GM18868 (cell line): ENCODE measurements around the gene SYCN.

ENCODE experiments used
- ATAC-seq: cut with Tn5 transposase; IDR thresholded peaks from one replicate; pipeline ENCODE4 v1.9.1; 2021; ENCODE audit warnings: mild to moderate bottlenecking, moderate library complexity; ENCODE audit not compliant: unreplicated experiment

Gene SYCN

DNA sequence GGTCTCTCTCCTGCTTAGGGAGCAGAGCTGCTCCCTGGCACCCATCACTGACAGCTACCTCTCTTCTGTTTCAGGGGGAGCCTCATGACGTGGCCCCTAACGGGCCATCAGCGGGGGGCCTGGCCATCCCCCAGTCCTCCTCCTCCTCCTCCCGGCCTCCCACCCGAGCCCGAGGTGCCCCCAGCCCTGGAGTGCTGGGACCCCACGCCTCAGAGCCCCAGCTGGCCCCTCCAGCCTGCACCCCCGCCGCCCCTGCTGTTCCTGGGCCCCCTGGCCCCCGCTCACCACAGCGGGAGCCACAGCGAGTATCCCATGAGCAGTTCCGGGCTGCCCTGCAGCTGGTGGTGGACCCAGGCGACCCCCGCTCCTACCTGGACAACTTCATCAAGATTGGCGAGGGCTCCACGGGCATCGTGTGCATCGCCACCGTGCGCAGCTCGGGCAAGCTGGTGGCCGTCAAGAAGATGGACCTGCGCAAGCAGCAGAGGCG lies 30.5 kb downstream of the SYCN start:
- no peak for ATAC-seq

DNA sequence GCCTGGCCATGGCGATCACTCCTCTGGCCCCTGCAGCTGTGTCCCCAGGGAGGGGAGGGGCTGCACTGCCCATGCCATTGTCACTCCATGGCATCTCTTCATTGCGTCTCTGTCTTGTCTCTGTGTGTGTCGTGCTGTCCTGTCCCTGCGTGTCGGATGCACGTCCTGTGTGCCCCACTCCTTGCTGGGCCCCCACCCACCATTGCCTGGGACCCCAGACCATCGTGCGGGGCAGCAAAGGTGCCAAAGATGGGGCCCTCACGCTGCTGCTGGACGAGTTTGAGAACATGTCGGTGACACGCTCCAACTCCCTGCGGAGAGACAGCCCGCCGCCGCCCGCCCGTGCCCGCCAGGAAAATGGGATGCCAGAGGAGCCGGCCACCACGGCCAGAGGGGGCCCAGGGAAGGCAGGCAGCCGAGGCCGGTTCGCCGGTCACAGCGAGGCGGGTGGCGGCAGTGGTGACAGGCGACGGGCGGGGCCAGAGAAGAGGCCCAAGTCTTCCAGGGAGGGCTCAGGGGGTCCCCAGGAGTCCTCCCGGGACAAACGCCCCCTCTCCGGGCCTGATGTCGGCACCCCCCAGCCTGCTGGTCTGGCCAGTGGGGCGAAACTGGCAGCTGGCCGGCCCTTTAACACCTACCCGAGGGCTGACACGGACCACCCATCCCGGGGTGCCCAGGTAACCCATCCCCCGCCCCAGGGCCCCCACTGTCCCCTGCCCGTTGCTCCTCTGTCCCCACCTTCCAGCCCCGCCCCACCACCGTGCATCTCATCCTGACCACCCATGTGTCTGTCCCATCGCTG lies 31.2 kb downstream of the SYCN start:
- ATAC-seq, result no peak

DNA sequence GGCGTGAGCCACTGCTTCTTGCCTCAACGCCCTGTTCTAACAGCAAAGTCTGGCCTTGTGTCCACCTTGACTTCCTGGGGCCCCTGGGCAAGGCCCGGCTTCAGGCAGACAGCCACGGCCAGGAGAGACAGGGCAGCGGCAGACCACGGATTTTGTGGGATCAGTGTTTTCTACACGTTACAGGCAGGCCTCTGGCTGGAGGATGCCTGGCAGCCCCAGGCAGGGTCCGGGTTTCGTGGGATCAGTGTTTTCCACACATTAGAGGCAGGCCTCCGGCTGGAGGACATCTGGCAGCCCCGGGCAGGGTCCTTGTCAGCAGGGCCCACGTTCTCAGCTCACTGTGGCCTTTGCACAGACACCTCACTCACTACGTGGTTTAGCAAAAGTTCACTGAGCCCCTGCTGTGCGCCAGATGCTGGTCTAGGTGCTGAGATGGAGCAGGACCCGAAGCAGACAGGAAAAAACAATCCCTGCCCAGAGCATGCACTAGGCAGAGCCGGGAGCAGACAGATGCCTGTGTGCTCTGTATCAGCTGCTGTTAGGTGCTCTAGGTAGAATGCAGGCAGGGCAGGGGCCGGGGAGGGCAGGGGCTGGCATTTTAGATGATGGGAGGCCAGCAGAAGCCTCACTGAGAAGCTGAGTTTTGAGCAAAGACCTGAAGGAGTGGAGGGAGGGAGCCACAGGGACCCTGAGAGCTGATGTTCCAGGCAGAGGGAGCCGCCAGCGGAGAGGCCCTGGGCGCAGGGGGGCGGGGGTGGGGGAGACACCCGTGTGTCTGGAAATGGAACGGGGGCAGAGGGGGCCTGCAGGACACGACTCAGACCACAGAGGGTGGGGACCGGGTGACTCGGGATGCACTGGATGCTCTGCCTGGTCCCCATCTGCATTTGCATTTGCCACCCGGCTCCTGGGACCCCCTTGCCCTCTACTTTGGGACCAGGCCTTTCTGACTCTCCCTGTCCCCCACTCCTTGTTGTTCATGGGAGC lies 32.3 kb downstream of the SYCN start:
- no peak for ATAC-seq

DNA sequence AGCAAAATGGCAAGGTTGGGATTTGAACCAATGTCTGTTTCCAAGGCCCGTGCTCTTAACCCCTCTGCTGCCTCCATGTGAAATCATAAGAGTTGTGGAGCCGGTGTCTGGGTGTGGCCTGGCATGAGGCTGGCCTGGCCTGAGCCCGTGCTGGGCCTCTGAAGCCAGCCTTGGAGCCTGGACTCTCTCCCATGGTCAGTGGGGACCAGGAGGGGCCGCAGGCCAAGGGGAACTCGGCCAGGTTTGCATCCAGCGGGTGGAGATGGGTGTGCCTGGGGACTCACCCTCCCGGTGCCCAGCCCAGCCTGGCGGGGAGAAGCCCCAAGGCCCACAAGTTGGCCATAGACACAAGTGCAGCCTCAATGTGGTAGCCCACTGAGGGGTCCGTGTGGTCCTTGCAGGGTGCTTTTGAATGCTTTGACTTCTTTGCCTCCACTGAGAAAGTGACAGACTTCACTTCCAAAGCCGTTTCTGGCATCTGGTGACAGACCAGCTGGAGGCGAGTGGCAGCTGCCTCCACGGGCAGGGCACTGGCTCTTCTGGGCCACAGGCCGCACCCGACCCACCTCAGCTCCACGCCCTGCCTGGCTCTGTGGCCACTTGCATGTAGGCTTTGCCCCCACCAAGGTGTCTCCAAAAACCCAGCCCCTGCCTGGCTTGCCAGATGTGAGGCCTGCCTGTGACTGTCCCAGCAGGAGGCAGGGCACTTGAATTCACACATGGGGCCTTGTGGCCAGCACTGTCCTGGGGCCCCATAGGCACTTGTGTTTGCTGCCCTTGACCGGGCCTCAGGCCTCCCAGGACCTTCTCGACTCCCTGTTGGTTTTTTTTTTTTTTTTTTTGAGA lies 33.5 kb downstream of the SYCN start:
- ATAC-seq, result no peak

DNA sequence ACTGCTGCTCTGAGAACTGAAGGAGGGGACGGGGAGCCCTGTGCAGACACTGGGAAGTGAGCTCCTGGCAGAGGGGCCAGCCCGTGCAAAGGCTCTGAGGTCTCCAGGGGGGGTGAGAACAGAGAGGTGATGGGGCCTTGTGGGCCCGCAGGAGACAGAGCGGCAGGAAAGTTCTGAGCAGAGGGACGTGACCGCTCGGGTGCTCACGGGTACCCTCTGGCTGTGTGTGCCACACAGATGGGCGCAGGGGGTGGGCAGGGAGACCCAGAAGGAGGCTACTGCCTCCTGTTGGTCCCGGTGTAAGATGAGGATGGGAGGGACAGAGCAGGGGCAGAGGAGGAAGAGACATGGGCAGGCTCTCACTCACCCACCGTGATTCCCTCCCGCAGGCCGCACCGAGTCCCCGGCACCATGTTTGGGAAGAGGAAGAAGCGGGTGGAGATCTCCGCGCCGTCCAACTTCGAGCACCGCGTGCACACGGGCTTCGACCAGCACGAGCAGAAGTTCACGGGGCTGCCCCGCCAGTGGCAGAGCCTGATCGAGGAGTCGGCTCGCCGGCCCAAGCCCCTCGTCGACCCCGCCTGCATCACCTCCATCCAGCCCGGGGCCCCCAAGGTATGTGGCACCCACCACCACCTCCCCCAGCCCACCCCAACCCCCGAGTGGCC lies 34.8 kb downstream of the SYCN start:
- ATAC-seq, result no peak

DNA sequence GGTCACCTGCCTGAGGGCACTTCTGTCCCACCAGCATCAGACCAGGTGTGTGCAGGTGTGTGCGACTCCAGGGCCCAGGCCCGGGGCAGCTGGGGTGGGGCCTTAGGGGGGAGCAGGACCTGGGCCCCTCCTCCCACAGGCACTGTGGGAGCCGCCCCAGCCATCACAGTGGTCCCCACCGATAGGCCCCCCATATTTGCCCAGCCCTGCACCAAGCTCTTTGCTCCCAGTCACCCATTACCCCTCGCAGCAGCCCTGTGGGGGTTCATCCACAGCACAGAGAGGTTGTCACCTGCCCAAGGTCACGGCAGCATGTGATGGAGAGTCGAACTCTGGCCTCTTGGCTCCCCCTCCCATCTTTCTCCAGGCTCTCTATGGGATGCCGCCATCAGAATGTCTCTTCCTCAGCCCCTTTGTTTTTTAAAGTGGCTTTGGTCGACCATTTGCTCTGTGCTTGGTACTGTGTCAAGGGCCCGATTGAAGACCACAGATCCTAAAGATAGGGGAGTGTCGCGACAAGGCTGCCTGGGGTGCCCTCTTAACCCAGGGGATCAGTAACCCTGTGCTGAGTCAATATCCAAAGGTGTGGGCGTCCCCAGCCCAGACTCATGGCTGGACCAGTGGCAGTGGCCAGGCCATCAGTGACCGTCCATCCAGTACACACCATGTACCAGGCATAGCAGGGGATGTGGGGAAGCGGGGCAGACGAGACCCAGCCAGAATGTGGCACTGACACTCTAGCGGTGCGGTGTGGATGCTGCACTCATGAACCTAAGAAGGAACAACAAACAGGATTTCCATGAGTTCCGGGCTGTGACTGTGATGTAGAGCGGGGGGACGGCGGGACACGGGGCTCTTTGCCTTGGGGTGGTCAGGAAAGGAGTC lies 35.6 kb downstream of the SYCN start:
- ATAC-seq, result no peak

DNA sequence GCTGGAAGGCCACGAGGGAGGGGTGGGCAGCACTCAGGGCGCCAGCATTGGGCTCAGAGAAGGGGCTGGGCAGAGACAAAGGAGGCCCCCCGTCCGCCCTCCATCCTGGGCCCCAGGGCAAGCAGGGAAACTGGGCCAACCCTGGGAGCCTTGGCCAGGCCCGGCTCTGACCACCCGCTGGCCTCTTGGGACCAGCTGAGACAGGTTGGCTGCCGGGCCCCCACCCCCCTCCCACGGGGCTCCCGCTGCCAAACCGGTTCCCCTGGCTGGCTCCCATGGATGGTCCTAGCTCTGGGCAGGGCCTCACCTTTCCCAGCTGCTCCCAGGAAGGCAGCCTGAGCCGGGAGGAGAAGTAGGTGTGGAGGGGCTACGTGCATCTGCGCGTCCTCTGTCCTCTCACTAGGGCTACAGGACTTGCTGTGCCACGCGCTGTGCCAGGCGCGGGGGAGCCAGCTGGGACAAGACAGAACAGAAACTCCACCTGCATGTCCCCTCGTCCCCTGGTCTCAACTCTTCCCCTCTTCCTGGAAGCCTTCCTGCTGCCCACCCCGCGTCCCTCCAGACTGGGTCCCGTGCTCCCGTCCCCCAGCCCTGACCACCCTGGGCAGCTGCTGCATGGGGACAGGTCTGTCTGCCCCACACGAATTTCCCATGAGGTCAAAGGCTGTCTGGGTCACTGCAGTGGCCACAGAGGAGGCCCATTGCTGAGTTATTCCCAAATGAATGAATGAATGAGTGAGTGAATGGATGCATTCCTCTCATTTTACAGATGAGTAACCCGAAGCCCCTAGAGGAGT lies 36.4 kb downstream of the SYCN start:
- ATAC-seq, result no peak

DNA sequence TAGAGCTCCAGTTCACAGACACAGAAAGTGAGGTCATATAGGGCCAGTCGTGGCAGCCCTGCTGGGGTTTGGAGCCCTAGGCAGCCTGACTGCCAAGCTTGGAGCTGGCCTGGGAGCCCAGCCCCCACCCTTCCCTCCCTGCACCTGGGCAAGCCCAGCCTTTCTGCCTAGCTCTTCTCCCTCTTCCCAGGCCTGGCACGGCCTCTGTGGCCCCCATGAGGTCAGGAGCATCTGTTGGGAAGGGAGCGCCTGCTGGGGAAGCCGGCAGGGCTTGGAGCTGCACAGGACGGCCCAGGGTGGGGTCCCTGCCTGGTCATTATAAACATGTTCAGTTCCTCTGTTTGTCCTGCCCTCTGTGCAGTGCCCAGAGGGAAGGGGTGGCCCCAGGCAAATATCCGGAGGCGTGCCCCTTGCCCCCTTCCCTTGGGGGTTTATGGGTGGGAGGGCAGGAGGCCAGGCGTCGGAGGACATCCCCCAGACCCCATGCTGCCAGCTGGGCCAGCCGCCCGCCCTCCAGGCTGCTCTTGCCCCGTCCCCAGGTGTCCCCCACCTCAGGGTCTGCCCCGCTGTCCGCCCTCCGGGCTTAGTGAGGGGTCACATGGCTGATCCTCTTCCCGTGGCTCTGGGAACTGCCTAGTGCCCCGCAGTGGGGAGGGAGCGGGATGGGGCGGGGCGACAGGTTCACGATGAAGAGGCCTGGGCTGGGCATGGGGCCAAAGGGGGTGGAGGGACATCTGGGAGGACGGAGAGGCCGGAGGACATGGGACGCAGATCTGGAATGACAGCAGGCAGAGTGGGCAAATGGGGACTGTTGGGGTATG lies 37.3 kb downstream of the SYCN start:
- no peak for ATAC-seq

DNA sequence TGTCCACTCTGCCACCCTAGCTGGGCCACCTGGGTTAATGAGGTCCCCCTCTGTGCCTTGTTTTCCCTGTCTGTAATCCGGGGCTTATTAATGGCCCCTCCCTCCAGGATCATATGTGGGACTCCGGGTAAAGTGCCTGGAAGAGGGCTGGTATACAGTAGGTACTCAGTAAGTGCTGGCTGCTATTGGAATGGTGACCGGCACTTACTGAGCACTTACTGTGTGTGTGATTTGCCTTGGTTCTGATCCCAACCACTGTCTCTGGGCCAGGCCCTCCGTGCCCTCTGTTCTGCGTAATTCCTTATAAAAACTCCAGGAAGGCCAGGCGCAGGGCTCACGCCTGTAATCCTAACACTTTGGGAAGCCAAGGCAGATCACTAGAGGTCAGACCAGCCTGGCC lies 38.2 kb downstream of the SYCN start:
- ATAC-seq, result no peak

DNA sequence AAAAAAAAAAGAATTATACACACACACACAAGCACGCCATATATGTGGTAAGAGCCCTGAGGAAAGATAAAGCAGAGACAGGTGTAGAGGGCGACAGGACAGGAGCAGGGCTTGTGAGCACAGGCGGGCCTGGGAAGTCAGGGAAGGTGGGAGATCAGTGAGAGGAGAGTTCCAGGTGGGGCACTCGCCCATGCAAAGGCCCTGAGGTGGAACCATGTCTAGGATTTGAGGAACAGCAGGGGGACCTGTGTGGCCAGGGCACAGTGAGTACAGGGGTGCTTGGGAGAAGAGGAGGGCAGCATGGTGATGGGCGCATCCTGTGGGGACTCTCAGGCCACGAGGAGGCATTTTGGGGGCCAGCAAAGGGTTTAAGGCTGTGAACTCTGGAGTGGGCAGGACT lies 39.8 kb downstream of the SYCN start:
- no peak for ATAC-seq

DNA sequence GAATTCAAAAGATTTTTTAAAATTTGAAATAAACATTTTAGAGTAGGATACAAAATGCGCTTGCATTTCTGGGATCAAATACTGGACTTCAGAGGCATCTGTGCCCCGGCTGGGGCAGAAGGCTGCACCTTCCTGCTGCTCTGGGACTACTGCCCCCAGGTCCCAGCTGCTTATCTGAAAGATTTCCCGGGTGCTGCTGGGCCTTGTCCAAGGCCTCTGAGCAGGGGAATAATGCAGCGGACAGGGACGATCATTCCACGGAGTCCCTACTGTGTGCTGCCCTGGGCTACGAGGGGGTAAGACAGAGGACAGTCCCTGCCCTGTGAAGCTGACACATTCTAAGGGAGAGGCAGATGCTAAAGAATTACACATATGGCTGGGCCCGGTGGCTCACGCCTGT lies 40.4 kb downstream of the SYCN start:
- no peak for ATAC-seq

DNA sequence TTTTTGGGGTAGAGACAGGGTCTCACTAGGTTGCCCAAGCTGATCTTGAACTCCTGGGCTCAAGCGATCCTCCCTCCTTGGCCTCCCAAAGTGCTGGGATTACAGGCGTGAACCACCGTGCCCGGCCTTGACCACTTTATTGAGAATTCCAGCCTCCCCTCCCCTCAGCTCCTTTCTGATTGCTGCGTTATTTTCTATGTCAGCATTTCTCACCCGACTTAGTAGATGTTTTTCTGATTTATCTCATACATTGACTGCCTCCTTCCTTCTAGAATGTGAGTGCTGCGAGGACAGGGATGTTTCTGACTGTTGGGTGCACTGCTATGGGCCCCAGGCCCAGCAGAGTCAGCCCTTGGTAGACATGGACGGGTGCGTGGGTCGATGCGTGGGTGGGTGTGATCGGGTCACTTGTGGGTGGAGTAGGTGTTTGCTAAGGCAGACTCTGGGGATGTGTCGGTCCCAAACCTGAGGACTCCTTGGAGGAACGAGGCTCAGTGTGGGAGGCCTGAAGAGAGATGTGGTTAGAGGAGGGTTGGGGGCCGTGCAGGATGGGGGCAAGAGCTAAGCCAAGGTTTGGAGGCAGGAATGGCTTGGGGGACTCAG lies 41.5 kb downstream of the SYCN start:
- no peak for ATAC-seq

DNA sequence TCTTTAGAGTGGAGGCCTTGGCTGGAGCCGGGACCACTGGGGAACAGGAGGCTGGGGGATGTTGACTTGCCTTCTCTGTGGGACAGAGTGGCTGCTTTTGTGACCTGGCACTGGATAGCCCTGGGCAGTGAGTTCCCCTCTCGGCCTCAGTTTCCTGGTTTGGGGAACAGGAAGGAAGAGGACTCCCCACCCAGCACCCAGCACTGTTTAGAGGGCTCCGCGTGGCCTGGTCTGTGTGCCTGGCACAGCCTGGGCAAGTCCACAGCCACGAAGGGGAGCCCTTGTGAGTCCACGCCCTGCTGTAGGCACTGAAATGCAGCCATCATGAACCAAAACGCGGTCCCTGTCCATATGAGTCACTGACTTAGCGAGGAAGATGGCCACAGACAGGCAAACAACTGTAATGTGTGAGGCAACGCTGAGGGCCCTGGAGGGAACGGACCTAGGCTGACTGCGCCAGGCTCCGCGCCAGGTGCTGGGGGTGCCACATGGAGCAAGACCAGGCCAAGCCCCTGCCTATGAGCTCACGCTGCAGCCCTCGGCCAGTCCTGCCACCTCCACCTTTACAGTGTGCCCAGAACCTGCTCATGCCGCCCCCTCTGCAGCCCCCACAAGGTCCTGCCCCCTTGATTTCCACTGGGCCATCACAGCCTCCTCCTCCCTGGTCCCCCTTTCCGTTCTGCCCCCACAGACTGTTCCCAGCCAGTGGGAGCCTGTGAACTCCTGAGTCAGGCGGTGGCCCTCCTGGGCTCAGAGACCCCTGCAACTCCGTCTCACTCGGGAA lies 43.0 kb downstream of the SYCN start:
- ATAC-seq, result no peak

DNA sequence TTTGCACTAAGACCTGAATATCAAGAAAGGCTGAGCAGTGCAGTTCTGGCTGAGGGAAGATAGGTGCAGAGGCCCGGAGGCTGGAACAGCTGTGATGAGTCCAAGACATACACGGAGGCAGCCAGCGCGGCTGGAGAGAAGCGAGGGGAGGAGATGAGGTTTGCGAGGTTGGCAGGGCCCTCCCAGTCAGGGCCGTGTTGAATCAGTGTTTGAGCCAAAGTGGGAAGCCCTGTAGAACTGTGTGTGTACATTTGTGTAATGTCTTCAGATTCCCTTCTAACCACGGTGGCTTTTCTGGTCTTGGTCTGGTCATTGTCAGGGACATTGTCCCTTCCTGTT lies 43.6 kb downstream of the SYCN start:
- ATAC-seq, result no peak

DNA sequence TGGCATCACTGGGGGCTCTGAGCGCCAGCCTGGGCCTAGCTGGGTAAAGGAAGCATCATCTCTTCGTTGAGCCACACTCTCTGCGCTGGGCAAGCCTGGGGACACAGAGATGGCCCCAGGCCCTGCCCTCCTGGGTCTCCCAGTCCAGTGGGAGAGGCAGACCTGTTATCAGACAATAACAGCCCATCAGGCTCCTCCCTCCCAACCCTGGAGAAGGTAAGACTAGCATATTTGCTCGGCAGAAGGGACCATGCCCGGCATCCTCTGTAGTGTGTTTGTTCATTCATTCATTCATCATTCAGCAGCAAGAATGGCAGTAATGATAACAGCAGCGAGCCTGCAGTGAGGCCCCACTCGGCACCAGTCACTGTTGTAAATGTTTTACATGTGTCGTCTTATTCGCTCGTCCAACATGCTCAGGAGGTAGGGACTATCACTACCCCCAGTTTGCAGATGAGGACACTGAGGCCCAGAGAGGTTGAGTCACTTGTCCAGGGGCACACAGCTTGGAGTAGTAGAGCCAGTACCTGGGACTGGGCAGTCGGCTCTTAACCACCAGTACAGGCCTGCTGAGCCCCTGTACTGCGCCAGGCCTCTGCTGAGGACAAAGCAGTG lies 45.3 kb downstream of the SYCN start:
- ATAC-seq, result no peak

DNA sequence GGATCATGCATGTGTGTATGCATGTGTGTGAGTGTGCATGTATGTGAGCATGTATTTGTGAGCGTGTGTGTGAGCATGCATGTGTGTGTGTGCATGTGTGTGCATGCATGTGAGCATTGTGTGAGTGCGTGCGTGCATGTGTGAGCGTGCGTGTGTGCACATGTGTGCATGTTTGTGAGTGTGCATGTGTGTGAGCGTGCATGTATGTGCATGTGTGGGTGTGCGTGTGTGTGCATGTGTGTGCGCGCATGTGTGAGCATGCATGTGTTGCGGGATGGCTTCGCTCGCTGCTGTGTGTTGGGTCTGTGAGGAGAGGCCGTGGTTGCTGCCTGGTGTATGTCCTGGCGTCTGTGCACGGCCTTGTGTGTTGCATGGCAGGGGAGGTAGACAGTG lies 46.1 kb downstream of the SYCN start:
- no peak for ATAC-seq
